GM18498 (cell line): ENCODE results near the gene C1QL4.
"Not testable (repeated sequence)": the region's sequence is repeated elsewhere in the genome, so short reads cannot be mapped to it uniquely, and the experiment has no call there.

Source experiments
- ATAC-seq: cut with Tn5 transposase; IDR thresholded peaks from one replicate; pipeline ENCODE4 v1.9.1; 2021; ENCODE audit warnings: mild to moderate bottlenecking, moderate library complexity; ENCODE audit not compliant: unreplicated experiment

The C1QL4 gene

GRCh38 chr12:49334681-49335080, 2.3 kb downstream of the C1QL4 start:
- ATAC-seq: no peak

DNA sequence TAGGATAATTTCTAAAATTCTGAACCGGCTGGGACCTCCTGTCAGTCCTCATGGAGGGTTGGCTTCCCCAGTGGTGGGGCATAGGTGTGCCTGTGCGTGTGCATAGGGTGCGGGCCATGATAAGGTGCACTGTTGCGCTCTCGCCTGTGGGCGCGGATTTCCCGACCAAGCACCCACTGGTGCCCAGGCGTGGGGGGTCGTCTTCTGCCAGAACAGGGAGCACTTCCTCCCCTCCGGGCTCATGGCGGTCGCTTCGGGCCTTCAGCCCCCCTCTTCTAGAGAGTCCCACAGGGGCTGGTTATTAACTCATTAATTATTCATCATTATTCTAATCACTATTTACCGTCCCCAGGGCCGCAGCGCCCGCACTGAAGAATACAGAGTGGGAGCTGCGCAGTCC, 2.8 kb downstream of the C1QL4 start:
- no peak for ATAC-seq

- ATAC-seq: not testable (repeated sequence)
Observed at GRCh38 chr12:49333778-49334177, 3.2 kb downstream of the C1QL4 start.

DNA sequence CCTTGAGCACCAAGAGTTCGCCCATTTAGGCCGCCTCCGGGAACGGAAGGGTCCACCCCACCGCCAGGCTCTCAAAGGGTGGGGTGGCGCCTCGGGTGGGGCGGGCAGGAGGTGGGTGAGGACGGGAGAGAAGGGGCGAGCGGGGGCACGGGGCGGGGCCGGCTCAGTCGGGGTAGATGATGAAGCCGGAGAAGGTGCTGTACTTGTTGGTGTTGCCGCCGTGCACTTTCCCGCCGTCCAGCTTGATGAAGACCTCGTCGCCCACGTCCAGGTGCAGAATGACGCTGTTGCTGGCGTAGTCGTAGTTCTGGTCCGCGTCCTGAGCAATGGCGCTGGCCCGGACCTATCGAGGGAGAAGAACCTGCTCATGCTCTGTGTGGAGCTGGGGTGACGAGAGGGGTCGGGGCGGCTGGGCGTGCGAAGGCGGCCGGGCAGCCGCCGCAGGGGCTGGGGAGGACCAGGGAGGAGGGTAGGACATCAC, 4.1 kb downstream of the C1QL4 start:
- ATAC-seq: no peak

GRCh38 chr12:49332441-49332861, 4.5 kb downstream of the C1QL4 start:
- ATAC-seq: no peak

DNA sequence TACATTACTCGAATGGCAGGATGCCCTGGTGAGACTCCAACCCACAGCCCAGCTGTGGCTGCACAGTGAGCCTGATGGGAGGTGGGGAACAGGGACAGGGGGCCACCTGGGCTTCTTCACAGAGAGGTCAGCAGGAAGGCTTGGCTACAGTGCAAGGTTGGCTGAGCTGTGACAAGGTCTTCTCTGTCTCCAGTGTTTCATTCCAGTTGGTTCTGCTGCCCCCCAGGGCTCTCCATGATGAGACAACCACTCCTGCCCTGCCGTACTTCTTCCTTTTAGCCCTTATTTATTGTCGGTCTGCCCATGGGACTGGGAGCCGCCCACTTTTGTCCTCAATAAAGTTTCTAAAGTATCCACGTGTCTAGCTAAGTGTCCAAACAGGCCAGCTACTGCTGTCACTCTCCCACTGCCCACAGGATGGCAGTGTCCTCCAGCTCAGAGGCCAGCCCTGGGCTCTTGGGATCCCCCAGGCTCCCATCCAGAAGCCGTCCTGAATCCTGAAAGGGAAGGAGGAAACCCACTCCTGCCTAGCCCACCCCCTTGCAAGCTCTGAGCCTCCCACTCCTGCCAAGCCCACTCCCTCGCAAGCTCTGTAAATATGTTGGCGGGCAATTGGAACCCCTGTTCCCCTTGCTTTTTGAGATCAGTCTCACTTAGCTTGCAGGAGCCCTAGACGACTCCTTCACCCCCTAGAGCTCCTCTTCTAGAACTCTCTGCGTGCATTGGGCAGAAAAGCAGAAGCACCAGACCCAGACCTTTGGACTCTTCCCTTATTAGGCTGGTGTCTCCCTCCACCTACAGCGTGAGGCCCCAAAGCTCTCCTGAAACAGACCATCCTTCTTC, 5.4 kb downstream of the C1QL4 start:
- no peak for ATAC-seq

DNA sequence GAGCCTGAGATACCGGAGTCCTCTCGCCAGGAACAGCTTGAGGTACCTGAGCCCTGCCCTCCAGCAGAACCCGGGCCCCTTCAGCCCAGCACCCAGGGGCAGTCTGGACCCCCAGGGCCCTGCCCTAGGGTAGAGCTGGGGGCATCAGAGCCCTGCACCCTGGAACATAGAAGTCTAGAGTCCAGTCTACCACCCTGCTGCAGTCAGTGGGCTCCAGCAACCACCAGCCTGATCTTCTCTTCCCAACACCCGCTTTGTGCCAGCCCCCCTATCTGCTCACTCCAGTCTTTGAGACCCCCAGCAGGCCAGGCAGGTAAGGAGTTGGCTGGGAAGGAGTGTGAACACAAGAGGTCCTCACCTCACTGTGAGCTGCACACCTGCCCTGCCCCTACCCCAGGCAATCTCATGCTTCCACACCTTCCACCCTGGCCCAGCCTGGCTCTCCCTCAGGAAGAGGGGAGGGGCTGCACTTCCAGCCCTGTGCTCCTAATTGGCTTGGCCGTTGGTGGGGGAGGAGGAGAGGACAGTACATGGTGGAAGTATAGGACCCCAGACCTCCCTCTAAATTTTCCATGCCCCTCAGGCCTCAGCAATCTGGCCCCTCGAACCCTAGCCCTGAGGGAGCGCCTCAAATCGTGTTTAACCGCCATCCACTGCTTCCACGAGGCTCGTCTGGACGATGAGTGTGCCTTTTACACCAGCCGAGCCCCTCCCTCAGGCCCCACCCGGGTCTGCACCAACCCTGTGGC, 6.2 kb downstream of the C1QL4 start:
- no peak for ATAC-seq

DNA sequence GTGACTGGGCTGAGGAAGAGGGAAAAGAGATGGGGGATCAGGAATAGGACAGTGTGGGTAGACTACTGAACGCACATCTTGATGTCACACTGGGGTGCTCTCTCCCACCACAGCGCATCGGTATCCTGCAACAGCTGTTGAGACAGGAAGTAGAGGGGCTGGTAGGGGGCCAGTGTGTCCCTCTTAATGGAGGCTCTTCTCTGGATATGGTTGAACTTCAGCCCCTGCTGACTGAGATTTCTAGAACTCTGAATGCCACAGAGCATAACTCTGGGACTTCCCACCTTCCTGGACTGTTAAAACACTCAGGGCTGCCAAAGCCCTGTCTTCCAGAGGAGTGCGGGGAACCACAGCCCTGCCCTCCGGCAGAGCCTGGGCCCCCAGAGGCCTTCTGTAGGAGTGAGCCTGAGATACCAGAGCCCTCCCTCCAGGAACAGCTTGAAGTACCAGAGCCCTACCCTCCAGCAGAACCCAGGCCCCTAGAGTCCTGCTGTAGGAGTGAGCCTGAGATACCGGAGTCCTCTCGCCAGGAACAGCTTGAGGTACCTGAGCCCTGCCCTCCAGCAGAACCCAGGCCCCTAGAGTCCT, 6.9 kb downstream of the C1QL4 start:
- no peak for ATAC-seq

GRCh38 chr12:49328816-49329215, 8.2 kb downstream of the C1QL4 start:
- ATAC-seq: no peak

DNA sequence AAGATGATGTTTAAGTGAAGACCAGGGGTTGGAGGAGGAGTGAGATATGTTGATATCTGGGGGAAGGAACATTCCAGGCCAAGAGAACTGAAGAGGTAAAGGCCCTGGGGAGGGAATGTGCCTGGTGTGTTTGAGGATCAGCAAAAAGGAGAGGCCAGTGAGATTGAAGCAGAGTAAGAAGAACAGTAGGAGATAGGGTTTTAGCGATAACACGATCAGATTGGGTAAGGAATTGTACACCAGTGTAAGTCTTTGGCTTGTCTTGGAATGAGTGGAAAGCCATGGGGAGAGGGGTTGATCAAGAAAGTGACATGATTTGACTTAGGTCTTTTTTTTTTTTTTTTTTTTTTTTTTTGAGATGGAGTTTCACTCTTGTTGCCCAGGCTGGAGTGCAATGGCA, 9.1 kb downstream of the C1QL4 start:
- ATAC-seq: no peak

- no peak for ATAC-seq
Observed at GRCh38 chr12:49327368-49327767, 9.6 kb downstream of the C1QL4 start.

DNA sequence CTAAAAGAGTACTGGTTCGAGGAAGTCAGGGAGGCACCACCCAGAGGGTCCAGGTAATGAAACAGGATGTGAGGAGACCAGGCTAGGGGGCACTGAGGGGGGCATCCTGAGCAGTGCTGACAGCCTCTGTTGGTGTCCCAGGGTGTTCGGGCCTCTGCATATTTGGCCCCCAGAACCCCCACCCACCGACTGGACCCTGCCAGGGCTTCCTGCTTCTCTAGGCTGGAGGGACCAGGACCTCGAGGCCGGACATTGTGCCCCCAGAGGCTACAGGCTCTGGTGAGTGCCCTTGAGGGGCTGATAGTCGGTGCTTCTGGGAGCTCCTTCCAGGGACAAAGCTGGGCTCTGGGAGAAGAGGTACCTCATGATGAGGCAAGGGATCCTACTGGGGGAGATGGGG, 11.4 kb downstream of the C1QL4 start:
- ATAC-seq: no peak

GRCh38 chr12:49323524-49324097, 13.4 kb downstream of the C1QL4 start:
- ATAC-seq: no peak

DNA sequence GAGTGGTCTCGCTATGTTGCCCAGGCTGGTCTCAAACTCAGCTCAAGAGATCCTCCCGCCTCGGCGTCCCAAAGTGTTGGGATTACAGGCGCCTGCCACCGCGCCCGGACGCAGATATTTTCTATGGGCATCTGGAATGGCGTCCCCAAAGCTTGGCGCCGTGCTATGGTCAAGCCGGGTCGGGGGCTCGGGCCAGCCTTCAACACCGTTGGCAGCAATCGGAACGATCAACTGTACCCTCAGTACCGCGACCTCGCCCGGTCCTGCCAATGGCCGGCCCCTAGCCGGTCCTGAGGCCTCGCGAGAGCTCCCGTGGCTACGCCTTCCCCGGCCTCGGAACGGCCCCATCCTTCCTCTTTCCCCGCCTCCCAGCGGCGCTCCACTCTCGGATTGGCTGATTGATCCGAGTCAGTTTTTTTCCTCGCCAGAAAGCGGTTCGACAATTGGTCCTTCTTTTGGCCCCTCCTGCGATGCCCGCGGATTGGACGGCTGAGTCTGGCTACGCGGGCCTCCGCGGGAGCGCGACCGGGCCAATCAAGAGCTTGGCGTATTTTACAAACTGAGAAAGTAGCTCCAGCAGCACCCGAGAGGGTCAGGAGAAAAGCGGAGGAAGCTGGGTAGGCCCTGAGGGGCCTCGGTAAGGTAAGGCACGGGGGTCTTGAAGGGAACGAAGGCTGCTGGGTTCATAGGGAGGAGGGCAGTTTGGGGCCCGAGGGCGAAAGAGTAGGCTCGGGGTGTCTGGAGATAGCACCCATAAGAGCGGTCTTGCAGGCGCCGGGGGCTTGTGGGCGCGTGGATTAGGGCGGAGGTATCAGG, 14.1 kb downstream of the C1QL4 start, which contains the start of gene TROAP:
TROAP (plus strand) TSS at position 548 of the 816 bp plus-strand sequence. CDS start 354 bp downstream, outside the sequence.
- ATAC-seq: peak; percentile 98

GRCh38 chr12:49322367-49322707, 14.7 kb downstream of the C1QL4 start:
- no peak for ATAC-seq

DNA sequence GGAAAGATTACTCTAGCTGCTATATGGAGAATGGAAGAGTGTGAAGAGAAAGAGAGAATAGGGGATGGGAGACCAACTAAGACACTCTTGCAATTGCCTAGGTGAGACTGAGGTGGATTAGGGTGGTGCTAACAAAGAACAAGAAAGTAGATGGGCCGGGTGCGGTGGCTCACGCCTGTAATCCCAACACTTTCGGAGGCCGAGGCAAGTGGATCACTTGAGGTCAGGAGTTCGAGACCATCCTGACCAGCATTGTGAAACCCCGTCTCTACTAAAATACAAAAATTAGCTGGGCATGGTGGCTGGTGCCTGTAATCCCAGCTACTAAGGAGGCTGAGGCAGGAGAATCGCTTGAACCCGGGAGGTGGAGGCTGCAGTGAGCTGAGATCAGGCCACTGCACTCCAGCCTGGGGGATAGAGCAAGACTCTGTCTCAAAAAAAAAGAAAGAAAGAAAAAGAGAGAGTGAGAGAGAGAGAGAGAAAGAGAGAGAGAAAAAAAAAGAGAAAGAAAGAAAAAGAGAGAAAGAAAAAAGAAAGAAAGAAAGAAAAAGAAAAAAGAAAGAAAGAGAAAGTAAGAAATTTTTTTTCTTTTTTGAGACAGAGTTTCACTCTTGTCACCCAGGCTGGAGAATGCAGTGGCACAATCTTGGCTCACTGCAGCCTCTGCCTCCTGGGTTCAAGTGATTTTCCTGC, 16.4 kb downstream of the C1QL4 start:
- not testable (repeated sequence) for ATAC-seq

GRCh38 chr12:49317118-49317517, 19.9 kb downstream of the C1QL4 start:
- ATAC-seq: not testable (repeated sequence)

GRCh38 chr12:49314811-49315210, 22.2 kb downstream of the C1QL4 start:
- ATAC-seq: no peak

DNA sequence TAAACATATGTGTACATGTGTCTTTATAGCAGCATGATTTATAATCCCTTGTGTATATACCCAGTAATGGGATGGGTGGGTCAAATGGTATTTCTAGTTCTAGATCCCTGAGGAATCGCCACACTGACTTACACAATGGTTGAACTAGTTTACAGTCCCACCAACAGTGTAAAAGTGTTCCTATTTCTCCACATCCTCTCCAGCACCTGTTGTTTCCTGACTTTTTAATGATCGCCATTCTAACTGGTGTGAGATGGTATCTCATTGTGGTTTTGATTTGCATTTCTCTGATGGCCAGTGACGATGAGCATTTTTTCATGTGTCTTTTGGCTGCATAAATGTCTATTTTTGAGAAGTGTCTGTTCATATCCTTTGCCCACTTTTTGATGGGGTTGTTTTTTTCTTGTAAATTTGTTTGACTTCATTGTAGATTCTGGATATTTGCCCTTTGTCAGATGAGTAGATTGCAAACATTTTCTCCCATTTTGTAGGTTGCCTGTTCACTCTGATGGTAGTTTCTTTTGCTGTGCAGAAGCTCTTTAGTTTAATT, 26.5 kb downstream of the C1QL4 start:
- not testable (repeated sequence) for ATAC-seq
